H1 (cell line): ENCODE measurements around the gene ZFHX2. TPM values are rescaled to one million over a fixed set of nuclear protein-coding genes. Genes with fewer than 3 reads are reported as not detected.

Source experiments
- CTCF ChIA-PET: fragments of 300-600 bp; sonication (Branson Sonifier 250); formaldehyde crosslinking; loops from one replicate; lab custom pipeline; 2021; ENCODE audit not compliant: partially characterized antibody; lab: Charles Lee
- POLR2A ChIA-PET: fragments of 300-600 bp; sonication (Branson Sonifier 250); formaldehyde crosslinking; loops from one replicate; lab custom pipeline; 2021; ENCODE audit warnings: inconsistent platforms; ENCODE audit not compliant: partially characterized antibody; lab: Charles Lee
- DNase-seq, 2 experiments: peaks; one replicate each; pipeline versions ENCODE4 v3.0.0 to v3.0.0-alpha.2; 2010 to 2022; ENCODE audit warnings: low spot score in 2 of 2, low read depth in 1 of 2, mixed read lengths in 1 of 2
- FAIRE-seq: peaks from 2 replicates; lab custom pipeline; 2011; peaks lifted over from hg19 to GRCh38; lab: Jason Lieb, UNC
- H2AFZ ChIP-seq: 2 replicates; pipeline ENCODE4 v1.8.1; 2012; ENCODE audit warnings: low read length, inconsistent platforms
- H2AK5ac ChIP-seq: 2 replicates; pipeline ENCODE4 v1.6.1; 2013; ENCODE audit warnings: low read depth, low read length
- H2BK120ac ChIP-seq: replicated peaks from 2 replicates; pipeline ENCODE3; 2013; ENCODE audit warnings: low read depth, low read length, inconsistent platforms
- H2BK12ac ChIP-seq: 2 replicates; pipeline ENCODE4 v1.6.1; 2013; ENCODE audit warnings: low read depth, low read length
- H2BK15ac ChIP-seq: 2 replicates; pipeline ENCODE4 v1.6.1; 2013; ENCODE audit warnings: low read length
- H2BK20ac ChIP-seq: 2 replicates; pipeline ENCODE4 v1.6.1; 2013; ENCODE audit warnings: low read length
- H2BK5ac ChIP-seq: 2 replicates; pipeline ENCODE4 v1.6.1; 2013; ENCODE audit warnings: low read depth, low read length
- H3K14ac ChIP-seq: 2 replicates; pipeline ENCODE4 v1.6.1; 2013; ENCODE audit warnings: inconsistent platforms; ENCODE audit not compliant: insufficient read length
- H3K18ac ChIP-seq: 2 replicates; pipeline ENCODE4 v1.6.1; 2013; ENCODE audit warnings: low read length; ENCODE audit errors: extremely low read depth
- H3K23ac ChIP-seq: 2 replicates; pipeline ENCODE4 v1.6.1; 2013; ENCODE audit warnings: inconsistent platforms; ENCODE audit not compliant: insufficient read length
- H3K23me2 ChIP-seq: 2 replicates; pipeline ENCODE4 v1.6.1; 2013; ENCODE audit warnings: low read depth, low read length
- H3K27ac ChIP-seq: 2 replicates; pipeline ENCODE4 v1.6.1; 2011; ENCODE audit warnings: low read depth, low read length, inconsistent platforms
- H3K27me3 ChIP-seq, 4 experiments: replicated peaks in 1 of 4; 1 replicate in 1 of 4; 2 replicates in 3 of 4; pipeline versions ENCODE4 v1.6.1 to v1.8.1; 2011 to 2013; ENCODE audit warnings: low read length in 3 of 4, mild to moderate bottlenecking in 3 of 4, inconsistent platforms in 2 of 4, mixed read lengths in 2 of 4, moderate library complexity in 1 of 4; ENCODE audit not compliant: control insufficient read depth in 3 of 4, insufficient read depth in 3 of 4; ENCODE audit errors: extremely low read depth in 1 of 4
- H3K36me3 ChIP-seq, 4 experiments: 2 replicates each; pipeline versions ENCODE4 v1.6.1 to v1.8.1; 2011 to 2013; ENCODE audit warnings: mild to moderate bottlenecking in 4 of 4, low read length in 3 of 4, moderate library complexity in 2 of 4, control low read depth in 1 of 4, inconsistent platforms in 1 of 4; ENCODE audit not compliant: insufficient read depth in 4 of 4, control insufficient read depth in 2 of 4
- H3K4ac ChIP-seq: replicated peaks from 2 replicates; pipeline ENCODE3; 2013; ENCODE audit warnings: low read length, low read depth, mixed read lengths, inconsistent platforms; ENCODE audit not compliant: insufficient read length
- H3K4me1 ChIP-seq, 4 experiments: replicated peaks in 1 of 4; 1 replicate in 1 of 4; 2 replicates in 3 of 4; pipeline versions ENCODE4 v1.6.1 to v1.8.1; 2011 to 2013; ENCODE audit warnings: low read length in 3 of 4, inconsistent platforms in 2 of 4, mixed read lengths in 1 of 4; ENCODE audit not compliant: insufficient read depth in 4 of 4, control insufficient read depth in 3 of 4
- H3K4me2 ChIP-seq, 2 experiments: 2 replicates each; pipeline versions ENCODE4 v1.6.1 to v1.8.1; 2011 to 2013; ENCODE audit warnings: low read depth in 2 of 2, low read length in 2 of 2, control low read depth in 1 of 2, inconsistent platforms in 1 of 2, mild to moderate bottlenecking in 1 of 2; ENCODE audit not compliant: insufficient read depth in 1 of 2
- H3K4me3 ChIP-seq, 4 experiments: fragments of 200-600, 300-600 bp in 1 of 4; sonication (generic), shearing (Covaris generic), sonication (Bioruptor Twin) in 1 of 4; 2 replicates each; pipeline versions ENCODE4 v1.5.1 to v1.8.1; 2011 to 2016; ENCODE audit warnings: low read length in 4 of 4, low read depth in 3 of 4, control low read depth in 2 of 4, inconsistent platforms in 2 of 4, mild to moderate bottlenecking in 2 of 4, mixed read lengths in 1 of 4, moderate library complexity in 1 of 4; ENCODE audit not compliant: insufficient read depth in 2 of 4; ENCODE audit errors: extremely low read depth in 1 of 4
- H3K56ac ChIP-seq: replicated peaks from 2 replicates; pipeline ENCODE3; 2013; ENCODE audit warnings: low read depth, mild to moderate bottlenecking, mixed read lengths, low read length, inconsistent platforms; ENCODE audit not compliant: insufficient read length
- H3K79me1 ChIP-seq: 2 replicates; pipeline ENCODE4 v1.6.1; 2013; ENCODE audit warnings: low read depth, low read length, control low read depth
- H3K79me2 ChIP-seq, 2 experiments: 2 replicates each; pipeline versions ENCODE4 v1.6.1 to v1.8.1; 2012 to 2013; ENCODE audit warnings: low read length in 2 of 2, mild to moderate bottlenecking in 2 of 2, inconsistent platforms in 1 of 2; ENCODE audit not compliant: insufficient read depth in 2 of 2, control insufficient read depth in 1 of 2
- H3K9ac ChIP-seq, 4 experiments: replicated peaks in 1 of 4; 1 replicate in 1 of 4; 2 replicates in 3 of 4; pipeline versions ENCODE4 v1.6.1 to v1.8.1; 2011 to 2013; ENCODE audit warnings: low read depth in 3 of 4, low read length in 3 of 4, control low read depth in 2 of 4, mild to moderate bottlenecking in 2 of 4, moderate library complexity in 2 of 4, inconsistent platforms in 1 of 4; ENCODE audit errors: extremely low read depth in 1 of 4
- H3K9me3 ChIP-seq, 2 experiments: 2 replicates each; pipeline versions ENCODE4 v1.6.1 to v1.8.1; 2012 to 2013; ENCODE audit warnings: mild to moderate bottlenecking in 2 of 2, moderate library complexity in 2 of 2, control low read depth in 1 of 2, inconsistent platforms in 1 of 2, low read depth in 1 of 2, low read length in 1 of 2, mixed read lengths in 1 of 2; ENCODE audit not compliant: insufficient read depth in 2 of 2
- H4K20me1 ChIP-seq, 2 experiments: replicated peaks in 1 of 2; 2 replicates each; pipeline versions ENCODE3 to v1.8.1; 2011 to 2013; ENCODE audit warnings: inconsistent platforms in 2 of 2, low read length in 2 of 2, mild to moderate bottlenecking in 1 of 2; ENCODE audit not compliant: insufficient read depth in 2 of 2, control insufficient read depth in 1 of 2
- H4K5ac ChIP-seq: 2 replicates; pipeline ENCODE4 v1.6.1; 2013; ENCODE audit warnings: low read length, low read depth, mixed read lengths, inconsistent platforms; ENCODE audit not compliant: insufficient read length
- H4K8ac ChIP-seq: 2 replicates; pipeline ENCODE4 v1.8.0; 2013; ENCODE audit warnings: mild to moderate bottlenecking, moderate library complexity, low read length, inconsistent platforms; ENCODE audit not compliant: insufficient read depth; ENCODE audit errors: extremely low read depth
- H4K91ac ChIP-seq: replicated peaks from 2 replicates; pipeline ENCODE3; 2013; ENCODE audit warnings: low read length, mixed read lengths, inconsistent platforms; ENCODE audit not compliant: insufficient read length
- ASH2L ChIP-seq: fragments of 200-600, 300-600 bp; sonication (generic); IDR thresholded peaks from one replicate; pipeline ENCODE4 v1.7.1; 2017; ENCODE audit warnings: low read length
- CBX8 ChIP-seq: fragments of 300-800, 300-1000 bp; sonication (generic); IDR thresholded peaks from 2 replicates; pipeline ENCODE4 v1.7.1; 2016; ENCODE audit warnings: low read depth, low read length, borderline replicate concordance
- CHD1 ChIP-seq: IDR thresholded peaks from 2 replicates; pipeline ENCODE4 v1.6.1; 2012; ENCODE audit warnings: low read depth, low read length, improper control_type of control experiment
- CTCF ChIP-seq, 3 experiments: IDR thresholded peaks; 1 replicate in 2 of 3; 2 replicates in 1 of 3; pipeline versions ENCODE4 v1.5.1 to v1.6.1; 2011; ENCODE audit warnings: low read length in 3 of 3, mild to moderate bottlenecking in 3 of 3, inconsistent platforms in 2 of 3, low read depth in 1 of 3, moderate library complexity in 1 of 3; ENCODE audit not compliant: insufficient read depth in 1 of 3; ENCODE audit errors: control extremely low read depth in 1 of 3
- JUND ChIP-seq: IDR thresholded peaks from 2 replicates; pipeline ENCODE4 v1.6.1; 2011; ENCODE audit warnings: mild to moderate bottlenecking, improper control_type of control experiment, low read length
- KDM4A ChIP-seq: IDR thresholded peaks from one replicate; pipeline ENCODE4 v1.7.1; 2012; ENCODE audit warnings: low read depth, mild to moderate bottlenecking, moderate library complexity, low read length, inconsistent platforms; ENCODE audit not compliant: severe bottlenecking
- POLR2A ChIP-seq, 2 experiments: IDR thresholded peaks; 1 replicate in 1 of 2; 2 replicates in 1 of 2; pipeline ENCODE4 v1.6.1; 2011; ENCODE audit warnings: low read depth in 2 of 2, low read length in 2 of 2, mild to moderate bottlenecking in 2 of 2; ENCODE audit errors: control extremely low read depth in 1 of 2
- TAF7 ChIP-seq: optimal IDR thresholded peaks from 2 replicates; pipeline ENCODE3; 2011; ENCODE audit warnings: low read depth, mild to moderate bottlenecking, inconsistent platforms, low read length, moderate library complexity, borderline replicate concordance
- TCF12 ChIP-seq: IDR thresholded peaks from 2 replicates; pipeline ENCODE4 v1.6.1; 2011; ENCODE audit warnings: low read depth, mild to moderate bottlenecking, low read length
- WGBS, 2 experiments: shearing (Covaris generic) in 1 of 2; methylation state at CpG; one replicate each; pipeline versions ENCODE4 v1.1.6 to v1.1.7; 2013 to 2015; ENCODE audit warnings: low lambda C conversion rate in 2 of 2, mixed read lengths in 2 of 2, inconsistent platforms in 1 of 2, low coverage in 1 of 2, missing lambda C conversion rate in 1 of 2; ENCODE audit not compliant: insufficient replicate concordance in 2 of 2, insufficient coverage in 1 of 2, insufficient read length in 1 of 2; ENCODE audit errors: extremely low coverage in 1 of 2, missing lambda C conversion rate in 1 of 2; 5-methylcytosine and 5-hydroxymethylcytosine counted together
- polyA plus RNA-seq, 7 experiments: library from polyadenylated mRNA; depleted of rRNA in 3 of 7; stranded (reverse) in 5 of 7; unstranded in 2 of 7; fragments of >200 nt in 5 of 7; fragments of 200-250 nt in 2 of 7; gene quantifications; 1 replicate in 5 of 7; 2 replicates in 1 of 7; 4 replicates in 1 of 7; pipeline versions ENCODE4 v1.2.1 to v1.2.3, GENCODE V29; 2011 to 2013; ENCODE audit warnings: missing spikeins in 2 of 7, mixed read lengths in 2 of 7
- total RNA-seq: library from RNA; stranded (reverse); fragmentation: NEBNext Ultra II Directional; extraction: Animal tissue kit (Norgen Biotek cat#: 25700); gene quantifications from 2 replicates; pipeline ENCODE4 v1.2.1, GENCODE V29; 2021

The ZFHX2 gene
- total and polyA plus RNA-seq, 2 of the 8 experiments (the other 6 are each of a cell fraction or from before 2014, with no cell fraction given) = 2.7 to 27.0 TPM

GRCh38 chr14:23569443-23570151 lies 18.0 kb upstream of the ZFHX2 start:
- Histone ChIP-seq H3K9ac (no peak overlapping the region), H3K9me3 (no peaks in the 10 kb centered on the region), H4K20me1 (peaks cover 0 to 5% of the 10 kb centered on the region in 2 experiments), H2AFZ (no peak overlapping the region), H3K56ac (no peak overlapping the region), H2BK15ac (no peak overlapping the region), H2BK5ac (no peak overlapping the region), H3K36me3 (peaks cover 2 to 7% (median 5%) of the 10 kb centered on the region in 4 experiments; a peak in 3 of 8 replicates), H4K91ac (no peak overlapping the region), H3K4me2 (peak overlapping the region in 1 of 2 experiments; percentile 2; a peak in 2 of 4 replicates), H2AK5ac (no peak overlapping the region), H3K18ac (no peak overlapping the region), H2BK12ac (no peak overlapping the region), H3K4me1 (peaks cover 8 to 21% (median 11%) of the 10 kb centered on the region in 4 experiments), H3K14ac (no peak overlapping the region), H3K4me3 (no peak overlapping the region; a peak in 1 of 8 replicates), H2BK20ac (no peak overlapping the region), H4K5ac (no peak overlapping the region), H3K27ac (no peak overlapping the region), H3K79me2 (no peaks in the 10 kb centered on the region), H3K4ac (no peak overlapping the region), H3K27me3 (no peaks in the 10 kb centered on the region), H3K23ac (no peak overlapping the region), H2BK120ac (no peak overlapping the region), H4K8ac (no peak overlapping the region), H3K79me1 (no peaks in the 10 kb centered on the region), H3K23me2 (peaks cover 9% of the 10 kb centered on the region; the same call in 1 of the 2 replicates)
- FAIRE-seq = peak; percentile 48
- 69% methylated on average over 7 of the region's 7 CpGs; no CpG with 5 or more reads in 1 of the 2 experiments for WGBS, 2 experiments
- POLR2A ChIA-PET = interaction anchor here (0.6 to 52.7 kb wide), 8 partner anchors 11 to 643 kb away, joined by 3 to 1523 read pairs (median 8); partner anchors contain the start of genes THTPA and ZFHX2
- DNase-seq = no peak
- CTCF ChIA-PET = interaction anchor here (0.8 to 70.5 kb wide), 9 partner anchors 9 to 348 kb away, joined by 3 to 2092 read pairs (median 4); partner anchors contain the start of genes JPH4 and NGDN
- TF ChIP-seq KDM4A (no peak), CHD1 (no peak), JUND (no peak), ASH2L (no peak), TCF12 (no peak), POLR2A (IDR thresholded peaks at IDR 0.05; ENCODE audit: control extremely low read depth in 1 of 2, low read depth in 2 of 2, low read length in 2 of 2) (no peak), TAF7 (no peak), CTCF (IDR thresholded peaks at IDR 0.05; ENCODE audit: control extremely low read depth in 1 of 3, insufficient read depth in 1 of 3, low read depth in 1 of 3, low read length in 3 of 3) (peak in 1 of 3 experiments; percentile 1; a peak in 1 of 4 replicates), CBX8 (no peak)
